ENCODE measurements around the gene CCDC142.

GRCh38 chr2:74502720-74503505 lies 20.1 kb upstream of the CCDC142 start:
- TF ChIP-seq CTCF (conservative IDR thresholded peaks at IDR 0.05) (no peak), ZFX (IDR thresholded peaks at IDR 0.05) (no peak)

Measured in C4-2B (cell line).